GM18511 (cell line): ENCODE measurements around the gene SPRR1A.
A peak's percentile ranks its signal among the peaks of the same experiment; 100 is the strongest.

Experiments used
- ATAC-seq: cut with Tn5 transposase; IDR thresholded peaks from one replicate; pipeline ENCODE4 v1.9.1; 2021; ENCODE audit warnings: mild to moderate bottlenecking, moderate library complexity; ENCODE audit not compliant: unreplicated experiment

Gene SPRR1A

GRCh38 chr1:152983743-152984142 lies at the start of gene SPRR1A:
TSS of gene SPRR1A (plus strand) at chr1:152984081. CDS start at chr1:152985231, 1,150 bp downstream.
- ATAC-seq, result no peak

GRCh38 chr1:152940614-152941013 lies 43.3 kb upstream of the SPRR1A start:
- ATAC-seq, result no peak

GRCh38 chr1:152941037-152941711 lies 42.7 kb upstream of the SPRR1A start:
- ATAC-seq, result no peak

- ATAC-seq, result no peak
Observed at GRCh38 chr1:152942161-152942560, 41.7 kb upstream of the SPRR1A start.

GRCh38 chr1:152946248-152946647 lies 37.6 kb upstream of the SPRR1A start:
- no peak for ATAC-seq

GRCh38 chr1:152946651-152947256 lies 37.1 kb upstream of the SPRR1A start, which contains the start of gene SPRR5:
TSS of gene SPRR5 (plus strand) at chr1:152947206. CDS start at chr1:152948555, 1,349 bp downstream.
- no peak for ATAC-seq

- no peak for ATAC-seq
Observed at GRCh38 chr1:152951711-152952110, 32.2 kb upstream of the SPRR1A start.

GRCh38 chr1:152953761-152954160 lies 30.1 kb upstream of the SPRR1A start:
- no peak for ATAC-seq

GRCh38 chr1:152954436-152954835 lies 29.4 kb upstream of the SPRR1A start:
- ATAC-seq, result no peak

- no peak for ATAC-seq
Observed at GRCh38 chr1:152957561-152957960, 26.3 kb upstream of the SPRR1A start.

GRCh38 chr1:152959273-152959672 lies 24.6 kb upstream of the SPRR1A start:
- ATAC-seq, result no peak

- ATAC-seq, result no peak
Observed at GRCh38 chr1:152959801-152960451, 24.0 kb upstream of the SPRR1A start.

- no peak for ATAC-seq
Observed at GRCh38 chr1:152960452-152961044, 23.3 kb upstream of the SPRR1A start.

- ATAC-seq, result no peak
Observed at GRCh38 chr1:152961226-152961891, 22.5 kb upstream of the SPRR1A start.

- no peak for ATAC-seq
Observed at GRCh38 chr1:152962876-152963415, 20.9 kb upstream of the SPRR1A start.

GRCh38 chr1:152964536-152964935 lies 19.3 kb upstream of the SPRR1A start:
- no peak for ATAC-seq

- no peak for ATAC-seq
Observed at GRCh38 chr1:152965853-152966252, 18.0 kb upstream of the SPRR1A start.

- no peak for ATAC-seq
Observed at GRCh38 chr1:152967201-152967600, 16.7 kb upstream of the SPRR1A start.

GRCh38 chr1:152968248-152968647 lies 15.6 kb upstream of the SPRR1A start:
- peak; percentile 96 for ATAC-seq

GRCh38 chr1:152969036-152969435 lies 14.8 kb upstream of the SPRR1A start:
- ATAC-seq, result no peak

- no peak for ATAC-seq
Observed at GRCh38 chr1:152970495-152970894, 13.4 kb upstream of the SPRR1A start, which contains the start of gene SPRR4. TSS of gene SPRR4 (plus strand) at chr1:152970648. CDS start at chr1:152971891, 1,243 bp downstream.
